ENCODE results near the gene SRM.

Gene SRM

DNA sequence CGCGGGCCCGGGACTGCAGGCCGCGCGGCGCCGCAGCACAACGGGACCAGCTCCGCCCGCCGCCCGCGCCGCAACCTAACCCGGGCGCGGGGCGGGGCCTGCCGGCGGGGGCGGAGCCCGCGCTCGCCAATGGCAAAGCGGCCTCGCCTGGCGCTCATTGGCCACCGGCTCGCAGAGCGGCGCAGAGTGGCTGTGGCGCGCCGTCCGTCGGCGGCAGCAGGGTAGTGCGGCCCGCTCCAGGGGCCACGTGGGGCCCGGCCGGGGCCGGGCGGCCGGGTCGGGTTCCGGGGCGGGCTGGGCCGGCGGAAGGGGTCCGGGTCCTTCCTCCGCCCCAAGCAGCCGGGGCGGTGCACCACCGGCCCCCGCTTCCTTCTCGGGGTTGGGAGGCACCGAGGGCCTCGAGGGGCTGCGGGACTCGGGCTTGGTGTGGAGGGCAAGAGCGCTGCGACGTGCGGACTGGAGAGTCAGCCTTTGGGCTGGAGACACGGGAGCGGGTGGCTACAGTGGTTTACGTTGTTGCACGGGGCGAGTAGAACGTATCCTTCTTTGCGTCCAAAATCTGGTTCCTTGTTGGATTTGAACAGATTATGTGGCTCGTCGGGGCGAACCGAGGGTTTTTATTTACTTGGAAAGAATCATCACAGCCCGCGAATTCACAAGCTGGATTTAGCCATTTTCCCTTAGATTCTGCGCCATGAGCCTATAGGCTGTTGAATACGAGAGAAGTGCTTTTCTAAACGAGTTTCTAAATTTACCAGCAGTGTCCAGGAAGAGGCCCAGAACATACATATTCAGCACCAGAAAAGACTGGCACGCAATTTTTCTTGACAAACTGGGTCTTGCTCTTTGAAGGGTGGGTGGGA lies at the start of gene SRM:
TSS of gene SRM (minus strand) at position 51 of the 863 bp plus-strand sequence. CDS start 75 bp downstream, outside the sequence.
- Histone ChIP-seq H3K36me3 (ENCODE audit: control insufficient read depth in 2 of 2, insufficient read depth in 1 of 2, low read length in 2 of 2) (peaks cover 23 to 61% of the 10 kb centered on the region in 2 experiments; a peak in 2 of 3 replicates), H3K27ac (ENCODE audit: extremely low read depth, low read depth, low read length) (peak within 1 kb of the TSS; percentile 94), H3K9me3 (ENCODE audit: control insufficient read depth, insufficient read depth, low read depth, low read length) (no peaks in the 10 kb centered on the region), H3K4me1 (ENCODE audit: control insufficient read depth, insufficient read depth, low read length) (no peaks in the 10 kb centered on the region), H3K4me3 (ENCODE audit: low read depth, low read length) (peak within 1 kb of the TSS; percentile 87)
- ChIA-PET POLR2A (interaction anchor here (0.5 to 2.6 kb wide), 6 partner anchors 8 to 879 kb away, joined by 3 to 12 read pairs (median 4); partner anchors contain the start of gene EXOSC10), CTCF (interaction anchor here (0.5 to 5.0 kb wide), 5 partner anchors 13 to 151 kb away, joined by 3 to 43 read pairs (median 3); no protein-coding TSS in a partner anchor)
- TF ChIP-seq, protein P1, sequence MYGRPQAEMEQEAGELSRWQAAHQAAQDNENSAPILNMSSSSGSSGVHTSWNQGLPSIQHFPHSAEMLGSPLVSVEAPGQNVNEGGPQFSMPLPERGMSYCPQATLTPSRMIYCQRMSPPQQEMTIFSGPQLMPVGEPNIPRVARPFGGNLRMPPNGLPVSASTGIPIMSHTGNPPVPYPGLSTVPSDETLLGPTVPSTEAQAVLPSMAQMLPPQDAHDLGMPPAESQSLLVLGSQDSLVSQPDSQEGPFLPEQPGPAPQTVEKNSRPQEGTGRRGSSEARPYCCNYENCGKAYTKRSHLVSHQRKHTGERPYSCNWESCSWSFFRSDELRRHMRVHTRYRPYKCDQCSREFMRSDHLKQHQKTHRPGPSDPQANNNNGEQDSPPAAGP (tag by site-specific recombination; IDR thresholded peaks at IDR 0.05), result 0 out of 2 replicates have a peak, but pooled peaks have one; percentile 57
- TF ChIP-seq ZNF214 (tag by site-specific recombination; IDR thresholded peaks at IDR 0.05; ENCODE audit: borderline replicate concordance) (no peak), ZNF571 (tag by site-specific recombination; IDR thresholded peaks at IDR 0.05) (no peak), ZNF48 (tag by site-specific recombination; IDR thresholded peaks at IDR 0.05) (no peak), ZBTB17 (tag by site-specific recombination; IDR thresholded peaks at IDR 0.05) (no peak), ZNF16 (tag by site-specific recombination; IDR thresholded peaks at IDR 0.05; ENCODE audit: low read depth) (no peak), ZNF549 (tag by site-specific recombination; IDR thresholded peaks at IDR 0.05) (no peak), ZNF585B (tag by site-specific recombination; IDR thresholded peaks at IDR 0.05) (no peak), ZNF610 (tag by site-specific recombination; IDR thresholded peaks at IDR 0.05; ENCODE audit: borderline replicate concordance) (0 out of 2 replicates have a peak, but pooled peaks have one; percentile 24), ZNF433 (tag by site-specific recombination; IDR thresholded peaks at IDR 0.05; ENCODE audit: low read depth) (no peak), ZNF292 (tag by site-specific recombination; IDR thresholded peaks at IDR 0.05; ENCODE audit: borderline replicate concordance, low read depth) (no peak), ZNF596 (tag by site-specific recombination; IDR thresholded peaks at IDR 0.05) (no peak), ZEB2 (tag by site-specific recombination; IDR thresholded peaks at IDR 0.05) (peak; percentile 79), OVOL3 (tag by site-specific recombination; IDR thresholded peaks at IDR 0.05) (peak; percentile 57; the same call in 1 of the 2 replicates), ZBTB48 (tag by site-specific recombination; IDR thresholded peaks at IDR 0.05) (no peak), PRDM1 (tag by site-specific recombination; IDR thresholded peaks at IDR 0.05) (no peak), ZNF626 (tag by site-specific recombination; IDR thresholded peaks at IDR 0.05) (no peak), ZNF114 (tag by site-specific recombination; IDR thresholded peaks at IDR 0.05) (no peak), ZNF404 (tag by site-specific recombination; IDR thresholded peaks at IDR 0.05) (no peak), ZNF701 (tag by site-specific recombination; IDR thresholded peaks at IDR 0.05) (no peak)
- TF ChIP-seq, protein P2, sequence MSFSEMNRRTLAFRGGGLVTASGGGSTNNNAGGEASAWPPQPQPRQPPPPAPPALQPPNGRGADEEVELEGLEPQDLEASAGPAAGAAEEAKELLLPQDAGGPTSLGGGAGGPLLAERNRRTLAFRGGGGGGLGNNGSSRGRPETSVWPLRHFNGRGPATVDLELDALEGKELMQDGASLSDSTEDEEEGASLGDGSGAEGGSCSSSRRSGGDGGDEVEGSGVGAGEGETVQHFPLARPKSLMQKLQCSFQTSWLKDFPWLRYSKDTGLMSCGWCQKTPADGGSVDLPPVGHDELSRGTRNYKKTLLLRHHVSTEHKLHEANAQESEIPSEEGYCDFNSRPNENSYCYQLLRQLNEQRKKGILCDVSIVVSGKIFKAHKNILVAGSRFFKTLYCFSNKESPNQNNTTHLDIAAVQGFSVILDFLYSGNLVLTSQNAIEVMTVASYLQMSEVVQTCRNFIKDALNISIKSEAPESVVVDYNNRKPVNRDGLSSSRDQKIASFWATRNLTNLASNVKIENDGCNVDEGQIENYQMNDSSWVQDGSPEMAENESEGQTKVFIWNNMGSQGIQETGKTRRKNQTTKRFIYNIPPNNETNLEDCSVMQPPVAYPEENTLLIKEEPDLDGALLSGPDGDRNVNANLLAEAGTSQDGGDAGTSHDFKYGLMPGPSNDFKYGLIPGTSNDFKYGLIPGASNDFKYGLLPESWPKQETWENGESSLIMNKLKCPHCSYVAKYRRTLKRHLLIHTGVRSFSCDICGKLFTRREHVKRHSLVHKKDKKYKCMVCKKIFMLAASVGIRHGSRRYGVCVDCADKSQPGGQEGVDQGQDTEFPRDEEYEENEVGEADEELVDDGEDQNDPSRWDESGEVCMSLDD (tag by site-specific recombination; IDR thresholded peaks at IDR 0.05), result no peak
- TF ChIP-seq, protein P3, sequence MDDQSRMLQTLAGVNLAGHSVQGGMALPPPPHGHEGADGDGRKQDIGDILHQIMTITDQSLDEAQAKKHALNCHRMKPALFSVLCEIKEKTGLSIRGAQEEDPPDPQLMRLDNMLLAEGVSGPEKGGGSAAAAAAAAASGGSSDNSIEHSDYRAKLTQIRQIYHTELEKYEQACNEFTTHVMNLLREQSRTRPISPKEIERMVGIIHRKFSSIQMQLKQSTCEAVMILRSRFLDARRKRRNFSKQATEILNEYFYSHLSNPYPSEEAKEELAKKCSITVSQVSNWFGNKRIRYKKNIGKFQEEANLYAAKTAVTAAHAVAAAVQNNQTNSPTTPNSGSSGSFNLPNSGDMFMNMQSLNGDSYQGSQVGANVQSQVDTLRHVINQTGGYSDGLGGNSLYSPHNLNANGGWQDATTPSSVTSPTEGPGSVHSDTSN (CRISPR knock-in tag; IDR thresholded peaks at IDR 0.05), result peak; percentile 55; the same call in 1 of the 2 replicates
- TF ChIP-seq, protein P4, sequence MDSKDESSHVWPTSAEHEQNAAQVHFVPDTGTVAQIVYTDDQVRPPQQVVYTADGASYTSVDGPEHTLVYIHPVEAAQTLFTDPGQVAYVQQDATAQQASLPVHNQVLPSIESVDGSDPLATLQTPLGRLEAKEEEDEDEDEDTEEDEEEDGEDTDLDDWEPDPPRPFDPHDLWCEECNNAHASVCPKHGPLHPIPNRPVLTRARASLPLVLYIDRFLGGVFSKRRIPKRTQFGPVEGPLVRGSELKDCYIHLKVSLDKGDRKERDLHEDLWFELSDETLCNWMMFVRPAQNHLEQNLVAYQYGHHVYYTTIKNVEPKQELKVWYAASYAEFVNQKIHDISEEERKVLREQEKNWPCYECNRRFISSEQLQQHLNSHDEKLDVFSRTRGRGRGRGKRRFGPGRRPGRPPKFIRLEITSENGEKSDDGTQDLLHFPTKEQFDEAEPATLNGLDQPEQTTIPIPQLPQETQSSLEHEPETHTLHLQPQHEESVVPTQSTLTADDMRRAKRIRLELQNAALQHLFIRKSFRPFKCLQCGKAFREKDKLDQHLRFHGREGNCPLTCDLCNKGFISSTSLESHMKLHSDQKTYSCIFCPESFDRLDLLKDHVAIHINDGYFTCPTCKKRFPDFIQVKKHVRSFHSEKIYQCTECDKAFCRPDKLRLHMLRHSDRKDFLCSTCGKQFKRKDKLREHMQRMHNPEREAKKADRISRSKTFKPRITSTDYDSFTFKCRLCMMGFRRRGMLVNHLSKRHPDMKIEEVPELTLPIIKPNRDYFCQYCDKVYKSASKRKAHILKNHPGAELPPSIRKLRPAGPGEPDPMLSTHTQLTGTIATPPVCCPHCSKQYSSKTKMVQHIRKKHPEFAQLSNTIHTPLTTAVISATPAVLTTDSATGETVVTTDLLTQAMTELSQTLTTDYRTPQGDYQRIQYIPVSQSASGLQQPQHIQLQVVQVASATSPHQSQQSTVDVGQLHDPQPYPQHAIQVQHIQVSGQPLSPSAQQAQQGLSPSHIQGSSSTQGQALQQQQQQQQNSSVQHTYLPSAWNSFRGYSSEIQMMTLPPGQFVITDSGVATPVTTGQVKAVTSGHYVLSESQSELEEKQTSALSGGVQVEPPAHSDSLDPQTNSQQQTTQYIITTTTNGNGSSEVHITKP (tag by site-specific recombination; IDR thresholded peaks at IDR 0.05), result peak; percentile 50; the same call in 1 of the 2 replicates
- TF ChIP-seq, protein P5, sequence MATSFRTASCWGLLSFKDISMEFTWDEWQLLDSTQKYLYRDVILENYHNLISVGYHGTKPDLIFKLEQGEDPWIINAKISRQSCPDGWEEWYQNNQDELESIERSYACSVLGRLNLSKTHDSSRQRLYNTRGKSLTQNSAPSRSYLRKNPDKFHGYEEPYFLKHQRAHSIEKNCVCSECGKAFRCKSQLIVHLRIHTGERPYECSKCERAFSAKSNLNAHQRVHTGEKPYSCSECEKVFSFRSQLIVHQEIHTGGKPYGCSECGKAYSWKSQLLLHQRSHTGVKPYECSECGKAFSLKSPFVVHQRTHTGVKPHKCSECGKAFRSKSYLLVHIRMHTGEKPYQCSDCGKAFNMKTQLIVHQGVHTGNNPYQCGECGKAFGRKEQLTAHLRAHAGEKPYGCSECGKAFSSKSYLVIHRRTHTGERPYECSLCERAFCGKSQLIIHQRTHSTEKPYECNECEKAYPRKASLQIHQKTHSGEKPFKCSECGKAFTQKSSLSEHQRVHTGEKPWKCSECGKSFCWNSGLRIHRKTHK (tag by site-specific recombination; IDR thresholded peaks at IDR 0.05), result no peak
- TF ChIP-seq, protein P6, sequence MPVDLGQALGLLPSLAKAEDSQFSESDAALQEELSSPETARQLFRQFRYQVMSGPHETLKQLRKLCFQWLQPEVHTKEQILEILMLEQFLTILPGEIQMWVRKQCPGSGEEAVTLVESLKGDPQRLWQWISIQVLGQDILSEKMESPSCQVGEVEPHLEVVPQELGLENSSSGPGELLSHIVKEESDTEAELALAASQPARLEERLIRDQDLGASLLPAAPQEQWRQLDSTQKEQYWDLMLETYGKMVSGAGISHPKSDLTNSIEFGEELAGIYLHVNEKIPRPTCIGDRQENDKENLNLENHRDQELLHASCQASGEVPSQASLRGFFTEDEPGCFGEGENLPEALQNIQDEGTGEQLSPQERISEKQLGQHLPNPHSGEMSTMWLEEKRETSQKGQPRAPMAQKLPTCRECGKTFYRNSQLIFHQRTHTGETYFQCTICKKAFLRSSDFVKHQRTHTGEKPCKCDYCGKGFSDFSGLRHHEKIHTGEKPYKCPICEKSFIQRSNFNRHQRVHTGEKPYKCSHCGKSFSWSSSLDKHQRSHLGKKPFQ (tag by site-specific recombination; IDR thresholded peaks at IDR 0.05), result no peak

All from HEK293 (cell line).